Tongue (tissue), 2 donors: Measurements from ENCODE around the gene RAB22A. TPM values are rescaled to one million over a fixed set of nuclear protein-coding genes. Genes with fewer than 3 reads are reported as not detected.

Experiments used
- DNase-seq: peaks from one replicate; pipeline ENCODE4 v3.0.0-alpha.2; 2015
- total RNA-seq: library from RNA; depleted of rRNA; stranded (reverse); fragments of >200 nt; gene quantifications from one replicate; pipeline ENCODE4 v1.2.3, GENCODE V29; 2014

Gene RAB22A
- total RNA-seq, 1 donor from 2014 or later: 19.3 TPM

- no peak for DNase-seq
Measured at GRCh38 chr20:58303547-58303946, 6.0 kb upstream of the RAB22A start.

GRCh38 chr20:58305061-58305460 is 4.5 kb upstream of the RAB22A start:
- no peak for DNase-seq

GRCh38 chr20:58306421-58307261 is 2.9 kb upstream of the RAB22A start:
- DNase-seq: peak; percentile 24

- no peak for DNase-seq
Measured at GRCh38 chr20:58307270-58307669, 2.2 kb upstream of the RAB22A start.

GRCh38 chr20:58308290-58308679 is 1.2 kb upstream of the RAB22A start:
- no peak for DNase-seq

GRCh38 chr20:58308680-58309527 is 611 bp upstream of the RAB22A start:
- DNase-seq: peak; percentile 68

GRCh38 chr20:58310291-58310782 is 822 bp downstream of the RAB22A start:
- DNase-seq: no peak

- no peak for DNase-seq
Measured at GRCh38 chr20:58312836-58313235, 3.3 kb downstream of the RAB22A start.

- DNase-seq: no peak
Measured at GRCh38 chr20:58313396-58313795, 3.9 kb downstream of the RAB22A start.

GRCh38 chr20:58321205-58321604 is 11.7 kb downstream of the RAB22A start:
- DNase-seq: no peak

- DNase-seq: no peak
Measured at GRCh38 chr20:58322083-58322482, 12.6 kb downstream of the RAB22A start.

- DNase-seq: no peak
Measured at GRCh38 chr20:58325912-58326311, 16.4 kb downstream of the RAB22A start.

- no peak for DNase-seq
Measured at GRCh38 chr20:58327211-58327610, 17.7 kb downstream of the RAB22A start.

- no peak for DNase-seq
Measured at GRCh38 chr20:58328836-58329235, 19.3 kb downstream of the RAB22A start.

GRCh38 chr20:58329711-58330110 is 20.2 kb downstream of the RAB22A start:
- DNase-seq: no peak

- peak; percentile 59 for DNase-seq
Measured at GRCh38 chr20:58330249-58330648, 20.7 kb downstream of the RAB22A start.

GRCh38 chr20:58330687-58331086 is 21.2 kb downstream of the RAB22A start:
- DNase-seq: peak; percentile 97

GRCh38 chr20:58331961-58332551 is 22.5 kb downstream of the RAB22A start:
- DNase-seq: no peak

- no peak for DNase-seq
Measured at GRCh38 chr20:58339741-58340140, 30.2 kb downstream of the RAB22A start.

GRCh38 chr20:58340151-58340550 is 30.6 kb downstream of the RAB22A start:
- DNase-seq: no peak

- no peak for DNase-seq
Measured at GRCh38 chr20:58340853-58341252, 31.3 kb downstream of the RAB22A start.

GRCh38 chr20:58342104-58342945 is 32.8 kb downstream of the RAB22A start:
- DNase-seq: no peak
